Karpas-422 (cell line): ENCODE measurements around the gene LPIN1. TPM values are rescaled to one million over a fixed set of nuclear protein-coding genes. Genes with fewer than 3 reads are reported as not detected.

Experiments used
- DNase-seq: peaks from one replicate; pipeline ENCODE4 v3.0.0-alpha.2; 2015
- H2AFZ ChIP-seq: fragments of 200-600 bp; sonication (generic); 2 replicates; pipeline ENCODE4 v1.6.1; 2014; ENCODE audit warnings: antibody characterized with exemption, low read length, mixed read lengths
- H3K27ac ChIP-seq: fragments of 200-600 bp; sonication (generic); 2 replicates; pipeline ENCODE4 v1.5.1; 2014; ENCODE audit warnings: mild to moderate bottlenecking, low read length, moderate library complexity
- H3K27me3 ChIP-seq: fragments of 200-600 bp; sonication (generic); 2 replicates; pipeline ENCODE4 v1.6.1; 2014; ENCODE audit warnings: low read length, mixed read lengths
- H3K36me3 ChIP-seq: fragments of 200-600 bp; sonication (generic); 2 replicates; pipeline ENCODE4 v1.6.1; 2014; ENCODE audit warnings: low read length, mixed read lengths; ENCODE audit not compliant: insufficient read depth
- H3K4me1 ChIP-seq: fragments of 200-600 bp; sonication (generic); 2 replicates; pipeline ENCODE4 v1.6.1; 2014; ENCODE audit warnings: mild to moderate bottlenecking, low read length, mixed read lengths
- H3K4me2 ChIP-seq: fragments of 200-600 bp; sonication (generic); 2 replicates; pipeline ENCODE4 v1.6.1; 2014; ENCODE audit warnings: low read length, low read depth, mild to moderate bottlenecking; ENCODE audit not compliant: poor library complexity, severe bottlenecking
- H3K4me3 ChIP-seq: fragments of 200-600 bp; sonication (generic); 2 replicates; pipeline ENCODE4 v1.5.1; 2014; ENCODE audit warnings: mild to moderate bottlenecking, antibody characterized with exemption, low read length, mixed read lengths
- H3K79me2 ChIP-seq: fragments of 200-600 bp; sonication (generic); 2 replicates; pipeline ENCODE4 v1.6.1; 2014; ENCODE audit warnings: mild to moderate bottlenecking, low read length, mixed read lengths
- H3K9ac ChIP-seq: fragments of 200-600 bp; sonication (generic); 2 replicates; pipeline ENCODE4 v1.6.0; 2014; ENCODE audit warnings: low read length
- H3K9me2 ChIP-seq: fragments of 200-600 bp; sonication (generic), shearing (Covaris generic); replicated peaks from 2 replicates; pipeline ENCODE4 v1.6.0; 2014; ENCODE audit warnings: mild to moderate bottlenecking, low read length, moderate library complexity; ENCODE audit not compliant: insufficient read depth
- H3K9me3 ChIP-seq: fragments of 300-700, 200-600 bp; sonication (generic); 2 replicates; pipeline ENCODE4 v1.6.1; 2014; ENCODE audit warnings: low read length, mixed read lengths
- H4K20me1 ChIP-seq: fragments of 200-600 bp; sonication (generic); 2 replicates; pipeline ENCODE4 v1.6.1; 2014; ENCODE audit warnings: mild to moderate bottlenecking, antibody characterized with exemption, low read length, low read depth; ENCODE audit not compliant: insufficient read depth
- total RNA-seq: library from RNA; depleted of rRNA; stranded (reverse); fragments of >200 nt; shearing (Covaris generic); gene quantifications from 2 replicates; pipeline ENCODE4 v1.2.3, GENCODE V29; 2014; ENCODE audit warnings: low replicate concordance

Gene LPIN1
- total RNA-seq, 1 experiment from 2014 or later, result 4.9 TPM

DNA sequence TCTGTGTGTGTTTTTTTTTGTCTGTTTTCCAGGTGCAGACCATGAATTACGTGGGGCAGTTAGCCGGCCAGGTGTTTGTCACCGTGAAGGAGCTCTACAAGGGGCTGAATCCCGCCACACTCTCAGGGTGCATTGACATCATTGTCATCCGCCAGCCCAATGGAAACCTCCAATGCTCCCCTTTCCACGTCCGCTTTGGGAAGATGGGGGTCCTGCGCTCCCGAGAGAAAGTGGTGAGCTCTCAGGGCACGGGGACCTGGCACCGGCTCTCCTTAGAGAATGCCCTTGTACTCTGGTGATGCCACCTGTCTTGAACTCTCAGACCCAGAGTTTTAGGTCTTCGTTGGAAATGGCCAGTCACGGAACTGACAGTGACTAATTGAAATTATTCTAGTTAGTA lies 19.1 kb downstream of the LPIN1 start:
- no peak for DNase-seq
- Histone ChIP-seq H3K79me2 (no peaks in the 10 kb centered on the region), H3K36me3 (no peaks in the 10 kb centered on the region), H3K9ac (no peak overlapping the region), H3K4me1 (no peaks in the 10 kb centered on the region), H3K4me3 (no peak overlapping the region), H3K9me3 (no peaks in the 10 kb centered on the region), H2AFZ (no peak overlapping the region), H3K4me2 (no peak overlapping the region), H3K9me2 (no peaks in the 10 kb centered on the region), H3K27me3 (no peaks in the 10 kb centered on the region), H4K20me1 (no peaks in the 10 kb centered on the region), H3K27ac (no peak overlapping the region)

DNA sequence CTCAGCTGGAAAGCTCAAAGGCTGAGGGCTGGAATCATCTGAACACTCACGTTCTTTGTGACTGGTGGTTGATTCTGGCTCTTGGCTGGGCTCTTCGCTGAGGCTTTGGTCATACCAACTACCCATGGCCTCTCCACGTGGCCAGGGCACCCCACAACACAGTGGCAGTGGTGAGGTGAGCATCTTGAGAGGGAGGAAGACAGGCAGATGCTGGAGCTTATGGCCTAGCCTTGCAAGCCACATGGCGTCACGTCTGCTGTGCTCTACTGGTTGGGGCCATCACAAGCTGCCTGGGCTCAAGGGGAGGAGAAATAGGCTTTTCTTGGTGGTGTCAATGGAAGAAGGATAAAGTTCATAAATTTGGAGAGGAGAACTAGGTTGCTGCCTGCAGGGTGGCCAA lies 19.6 kb downstream of the LPIN1 start:
- H3K4me2 ChIP-seq, result no peak overlapping the region
- H3K36me3 ChIP-seq, result no peaks in the 10 kb centered on the region
- no peaks in the 10 kb centered on the region for H4K20me1 ChIP-seq
- H3K27ac ChIP-seq, result no peak overlapping the region
- no peaks in the 10 kb centered on the region for H3K9me3 ChIP-seq
- no peak overlapping the region for H3K9ac ChIP-seq
- H3K27me3 ChIP-seq, result no peaks in the 10 kb centered on the region
- no peak overlapping the region for H3K4me3 ChIP-seq
- no peaks in the 10 kb centered on the region for H3K79me2 ChIP-seq
- no peak for DNase-seq
- H2AFZ ChIP-seq, result no peak overlapping the region
- H3K4me1 ChIP-seq, result no peaks in the 10 kb centered on the region
- no peaks in the 10 kb centered on the region for H3K9me2 ChIP-seq

- Histone ChIP-seq H3K9me3 (no peaks in the 10 kb centered on the region), H3K27me3 (no peaks in the 10 kb centered on the region), H3K36me3 (no peaks in the 10 kb centered on the region), H3K4me3 (no peak overlapping the region), H3K9ac (no peak overlapping the region), H2AFZ (no peak overlapping the region), H3K4me2 (no peak overlapping the region), H3K9me2 (no peaks in the 10 kb centered on the region), H3K27ac (no peak overlapping the region), H3K79me2 (no peaks in the 10 kb centered on the region), H3K4me1 (no peaks in the 10 kb centered on the region), H4K20me1 (no peaks in the 10 kb centered on the region)
- DNase-seq, result no peak
These were observed 21.3 kb downstream of the LPIN1 start for GRCh38 chr2:11767779-11768178.

DNA sequence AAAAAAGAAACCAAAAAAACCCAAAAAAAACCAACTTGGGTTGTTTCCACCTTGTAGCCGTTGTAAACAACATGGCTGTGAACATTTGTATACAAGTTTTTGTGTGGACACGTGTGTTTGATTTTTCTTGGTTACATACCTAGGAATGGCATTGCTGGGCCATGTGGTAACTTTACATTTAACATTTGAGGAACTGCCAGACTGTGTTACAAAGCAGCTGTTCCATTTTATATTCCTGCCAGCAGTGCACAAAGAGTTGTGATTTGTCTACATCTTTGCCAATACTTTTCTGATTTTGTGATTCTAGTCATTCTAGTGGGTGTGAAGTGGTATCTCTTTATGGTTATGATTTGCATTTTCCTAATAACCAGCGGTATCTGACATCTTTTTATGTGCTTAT lies 22.5 kb downstream of the LPIN1 start:
- H3K79me2 ChIP-seq, result no peaks in the 10 kb centered on the region
- H4K20me1 ChIP-seq, result no peaks in the 10 kb centered on the region
- H3K27me3 ChIP-seq, result no peaks in the 10 kb centered on the region
- no peaks in the 10 kb centered on the region for H3K9me3 ChIP-seq
- no peaks in the 10 kb centered on the region for H3K4me1 ChIP-seq
- no peak overlapping the region for H3K4me3 ChIP-seq
- H3K27ac ChIP-seq, result no peak overlapping the region
- DNase-seq, result no peak
- no peak overlapping the region for H3K9ac ChIP-seq
- H3K36me3 ChIP-seq, result no peaks in the 10 kb centered on the region
- H3K4me2 ChIP-seq, result no peak overlapping the region
- H2AFZ ChIP-seq, result no peak overlapping the region
- no peaks in the 10 kb centered on the region for H3K9me2 ChIP-seq

DNA sequence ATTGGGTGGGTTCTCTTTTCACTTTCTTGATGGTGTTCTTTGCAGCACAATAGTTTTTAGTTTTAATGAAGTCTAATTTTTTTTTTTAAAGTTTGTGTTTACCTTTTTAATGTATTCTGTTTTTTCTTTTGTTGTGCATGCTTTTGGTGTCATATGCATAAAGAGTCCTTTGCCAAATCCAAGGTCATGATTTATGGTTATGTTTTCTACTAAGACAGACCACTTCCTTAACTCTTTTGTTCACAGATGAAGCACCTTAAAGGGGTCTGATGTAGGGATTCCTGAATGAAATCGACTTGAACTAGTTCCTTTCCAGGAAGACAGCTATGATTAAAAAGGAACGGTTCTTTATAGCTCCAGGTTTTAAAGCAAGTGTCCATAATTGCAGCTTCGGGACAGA lies 23.1 kb downstream of the LPIN1 start:
- Histone ChIP-seq H3K79me2 (no peaks in the 10 kb centered on the region), H2AFZ (no peak overlapping the region), H4K20me1 (no peaks in the 10 kb centered on the region), H3K4me2 (no peak overlapping the region), H3K9me3 (no peaks in the 10 kb centered on the region), H3K4me1 (no peaks in the 10 kb centered on the region), H3K9ac (no peak overlapping the region), H3K27ac (no peak overlapping the region), H3K36me3 (no peaks in the 10 kb centered on the region), H3K27me3 (no peaks in the 10 kb centered on the region), H3K9me2 (no peaks in the 10 kb centered on the region), H3K4me3 (no peak overlapping the region)
- DNase-seq, result no peak

DNA sequence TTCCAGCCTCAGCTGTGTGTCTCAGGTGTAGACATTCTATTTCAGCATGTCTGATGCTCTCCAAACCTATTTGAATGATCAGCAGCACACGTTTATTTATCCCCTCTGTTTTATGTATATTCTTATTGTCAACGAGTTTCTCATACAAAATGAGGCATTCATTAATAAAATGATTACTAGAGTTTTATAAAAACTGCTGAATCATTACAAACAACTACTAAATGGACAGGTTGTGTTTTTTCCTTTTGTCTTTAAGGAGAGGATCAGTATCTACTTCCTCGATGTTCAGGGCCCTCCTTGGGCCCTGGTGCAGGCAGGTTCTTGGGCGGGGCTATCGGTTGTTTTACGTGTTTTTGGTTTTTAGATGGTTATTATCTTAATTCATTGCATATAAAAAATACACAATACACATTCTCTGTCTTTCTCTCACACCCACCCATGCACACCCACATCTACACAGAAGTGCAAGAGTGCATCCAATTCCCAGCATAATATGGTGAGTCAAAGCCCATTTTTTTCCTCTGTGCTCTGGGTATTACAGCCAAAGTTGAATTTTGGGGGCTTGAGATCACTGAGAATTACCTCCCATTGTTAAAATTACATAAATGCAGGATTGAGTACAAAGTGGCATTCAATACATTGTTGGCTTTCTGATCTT lies 24.2 kb downstream of the LPIN1 start:
- DNase-seq, result no peak
- H4K20me1 ChIP-seq, result no peaks in the 10 kb centered on the region
- no peak overlapping the region for H3K4me3 ChIP-seq
- no peaks in the 10 kb centered on the region for H3K9me3 ChIP-seq
- H3K27ac ChIP-seq, result no peak overlapping the region
- no peaks in the 10 kb centered on the region for H3K36me3 ChIP-seq
- H3K27me3 ChIP-seq, result no peaks in the 10 kb centered on the region
- 0 out of 2 replicates have a peak, but pooled peaks cover 2% of the 10 kb centered on the region for H3K4me1 ChIP-seq
- H3K79me2 ChIP-seq, result no peaks in the 10 kb centered on the region
- no peak overlapping the region for H3K9ac ChIP-seq
- no peak overlapping the region for H2AFZ ChIP-seq
- no peaks in the 10 kb centered on the region for H3K9me2 ChIP-seq
- no peak overlapping the region for H3K4me2 ChIP-seq

DNA sequence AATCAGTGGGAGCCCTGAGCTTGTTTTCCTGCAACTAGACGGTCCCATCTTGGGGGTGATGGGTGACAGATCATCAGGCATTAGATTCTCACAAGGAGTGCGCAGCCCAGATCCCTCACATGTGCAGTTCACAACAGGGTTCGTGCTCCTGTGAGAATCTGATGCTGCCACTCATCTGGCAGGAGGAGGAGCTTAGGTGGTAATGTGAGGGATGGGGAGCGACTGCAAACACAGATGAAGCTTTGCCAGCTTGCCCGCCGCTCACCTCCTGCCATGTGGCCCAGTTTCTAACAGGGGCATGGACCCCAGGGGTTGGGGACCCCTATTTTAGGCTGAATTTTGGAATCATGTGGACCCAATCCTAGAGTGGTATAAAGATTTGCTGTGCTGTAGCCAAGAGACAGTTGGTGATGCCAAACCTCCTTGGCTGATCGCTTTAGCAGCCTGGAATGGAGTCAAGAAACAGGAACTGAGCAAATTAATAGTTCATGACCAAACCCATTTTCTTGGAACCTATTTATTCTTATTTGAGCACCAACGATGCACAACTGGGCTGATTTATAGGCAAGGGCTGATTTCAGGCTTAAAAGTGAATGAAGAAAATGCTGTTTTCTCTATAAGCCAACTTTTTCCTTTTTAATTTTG lies 25.7 kb downstream of the LPIN1 start:
- Histone ChIP-seq H2AFZ (no peak overlapping the region), H3K4me2 (no peak overlapping the region), H3K9ac (no peak overlapping the region), H3K4me3 (no peak overlapping the region), H3K27me3 (no peaks in the 10 kb centered on the region), H3K27ac (no peak overlapping the region), H3K9me2 (no peaks in the 10 kb centered on the region), H4K20me1 (no peaks in the 10 kb centered on the region; the same call in 1 of the 2 replicates), H3K79me2 (no peaks in the 10 kb centered on the region), H3K36me3 (no peaks in the 10 kb centered on the region), H3K4me1 (0 out of 2 replicates have a peak, but pooled peaks cover 2% of the 10 kb centered on the region), H3K9me3 (no peaks in the 10 kb centered on the region)
- no peak for DNase-seq

GRCh38 chr2:11773111-11773510 lies 26.7 kb downstream of the LPIN1 start:
- no peak overlapping the region for H3K4me2 ChIP-seq
- no peak overlapping the region for H3K27ac ChIP-seq
- H3K27me3 ChIP-seq, result no peaks in the 10 kb centered on the region
- no peak overlapping the region for H2AFZ ChIP-seq
- no peaks in the 10 kb centered on the region; the same call in 1 of the 2 replicates for H4K20me1 ChIP-seq
- no peak for DNase-seq
- no peak overlapping the region for H3K4me3 ChIP-seq
- H3K79me2 ChIP-seq, result no peaks in the 10 kb centered on the region
- no peaks in the 10 kb centered on the region for H3K9me2 ChIP-seq
- no peak overlapping the region for H3K9ac ChIP-seq
- H3K36me3 ChIP-seq, result no peaks in the 10 kb centered on the region
- no peaks in the 10 kb centered on the region for H3K9me3 ChIP-seq
- H3K4me1 ChIP-seq, result 0 out of 2 replicates have a peak, but pooled peaks cover 2% of the 10 kb centered on the region
